Psoas muscle (tissue), 8 donors: ENCODE measurements around the gene NDUFS8. TPM values are rescaled to one million over a fixed set of nuclear protein-coding genes. Genes with fewer than 3 reads are reported as not detected.

ENCODE experiments used
- ATAC-seq, 4 donors: fragments of 200-7000 bp; cut with Tn5 transposase; one replicate each; pipeline ENCODE4 v1.9.1; 2020; ENCODE audit warnings: moderate library complexity in 3 of 4, mild to moderate bottlenecking in 2 of 4
- DNase-seq, 2 donors: peaks; one replicate each; pipeline ENCODE4 v3.0.0-alpha.2; 2020
- H3K27ac ChIP-seq: fragments of 200-600 bp; one replicate; pipeline ENCODE4 v1.8.0; 2022
- H3K27me3 ChIP-seq, 3 donors: fragments of 200-600 bp in 1 of 3; one replicate each; pipeline versions ENCODE4 v1.6.1 to v1.8.0; 2013 to 2022; ENCODE audit warnings: low read length in 2 of 3, mild to moderate bottlenecking in 2 of 3, moderate library complexity in 1 of 3; ENCODE audit not compliant: insufficient read depth in 3 of 3
- H3K36me3 ChIP-seq, 2 donors: fragments of 200-600 bp in 1 of 2; one replicate each; pipeline versions ENCODE4 v1.6.1 to v1.8.0; 2013 to 2022; ENCODE audit warnings: low read depth in 1 of 2, mild to moderate bottlenecking in 1 of 2, moderate library complexity in 1 of 2; ENCODE audit not compliant: insufficient read depth in 1 of 2
- H3K4me1 ChIP-seq: fragments of 200-600 bp; one replicate; pipeline ENCODE4 v1.8.0; 2022
- H3K4me3 ChIP-seq: fragments of 200-600 bp; one replicate; pipeline ENCODE4 v1.8.0; 2022; ENCODE audit warnings: mild to moderate bottlenecking
- H3K9me3 ChIP-seq: fragments of 200-600 bp; one replicate; pipeline ENCODE4 v1.8.0; 2022
- CTCF ChIP-seq: fragments of 200-600 bp; IDR thresholded peaks from one replicate; pipeline ENCODE4 v1.8.0; 2022; ENCODE audit warnings: antibody characterized with exemption
- WGBS, 3 donors: extraction: QIAGEN DNeasy Blood & Tissue Kit; methylation state at CpG; one replicate each; pipeline versions ENCODE4 v1.1.6 to v1.1.7; 2013; 5-methylcytosine and 5-hydroxymethylcytosine counted together
- intact Hi-C, 2 donors: fragments of 100-400 bp; cut with DNase I; formaldehyde crosslinking; loops; one replicate each; pipeline versions ENCODE4 v1.11.0 to v1.14.2; 2022
- polyA plus RNA-seq, 3 donors: library from polyadenylated mRNA; stranded (reverse); fragments of 200-250 nt; gene quantifications; one replicate each; pipeline ENCODE4 v1.2.3, GENCODE V29; 2013
- total RNA-seq, 4 donors: library from RNA; stranded (reverse); fragmentation: NEBNext Ultra II Directional in 2 of 4; extraction: Animal tissue kit (Norgen Biotek cat#: 25700) in 2 of 4; gene quantifications; one replicate each; pipeline versions ENCODE4 v1.2.1 to v1.2.4, GENCODE V29; 2021 to 2023
- donor health status: healthy with polysubstance abuse.
- donor health status: DM: no; HTN: no; CAD: no; lungs with moderate emphysema.
- donor health status: Bipolar disorder and iron deficiency.
- donor health status: healthy.
- donor health status: DM: yes; HTN: yes; CAD: no.
- donor health status: DM: no; HTN: no; CAD: no.
- donor health status: DM: no; HTN: no; CAD: no.
- donor health status: DM: yes; HTN: yes; CAD: no.

The NDUFS8 gene
- total and polyA plus RNA-seq, 7 donors = 193 to 390 (median 257) TPM

- intact Hi-C loops = no loop called here
Measured at GRCh38 chr11:68067991-68068390, 37.5 kb downstream of the NDUFS8 start.

GRCh38 chr11:68071281-68072048, 41.0 kb downstream of the NDUFS8 start:
- no peak for TF ChIP-seq CTCF
- intact Hi-C loops = no loop called here
- Histone ChIP-seq H3K27ac (no peak overlapping the region), H3K4me1 (no peaks in the 10 kb centered on the region), H3K9me3 (no peaks in the 10 kb centered on the region), H3K27me3 (no peaks in the 10 kb centered on the region), H3K4me3 (no peak overlapping the region), H3K36me3 (peaks cover 9 to 87% of the 10 kb centered on the region in 2 donors)
- ATAC-seq (no peak), DNase-seq (no peak)
- WGBS, 3 donors = 76 to 83% (median 77%) methylated on average over 3 of the region's 3 CpGs

More at GRCh38 chr11:68067991-68068390, 37.5 kb downstream of the NDUFS8 start:
- no peak for TF ChIP-seq CTCF
- WGBS, 3 donors = 94 to 97% (median 94%) methylated on average over 5 of the region's 5 CpGs
- Histone ChIP-seq H3K27me3 (no peaks in the 10 kb centered on the region), H3K4me3 (no peak overlapping the region), H3K9me3 (no peaks in the 10 kb centered on the region), H3K36me3 (peaks cover 9 to 99% of the 10 kb centered on the region in 2 donors), H3K27ac (no peak overlapping the region), H3K4me1 (no peaks in the 10 kb centered on the region)
- ATAC-seq = no peak
- DNase-seq = no peak

- no peaks in the 10 kb centered on the region for H3K9me3 ChIP-seq
- DNase-seq = no peak
- intact Hi-C loops = no loop called here
- peaks cover 9 to 65% of the 10 kb centered on the region in 2 donors for H3K36me3 ChIP-seq
- H3K4me3 ChIP-seq = no peak overlapping the region
- H3K27me3 ChIP-seq = no peaks in the 10 kb centered on the region
- H3K27ac ChIP-seq = no peak overlapping the region
- WGBS, 3 donors = 88 to 90% (median 89%) methylated on average over 10 of the region's 10 CpGs
- ATAC-seq = no peak
- no peak for TF ChIP-seq CTCF
- H3K4me1 ChIP-seq = no peaks in the 10 kb centered on the region
Measured at GRCh38 chr11:68074584-68075352, 44.3 kb downstream of the NDUFS8 start.

- intact Hi-C loops = no loop called here
- Histone ChIP-seq H3K4me1 (peaks cover 4% of the 10 kb centered on the region), H3K27me3 (no peaks in the 10 kb centered on the region), H3K9me3 (no peaks in the 10 kb centered on the region), H3K27ac (no peak overlapping the region), H3K4me3 (no peak overlapping the region), H3K36me3 (peaks cover 4 to 58% of the 10 kb centered on the region in 2 donors)
- 84 to 89% (median 86%) methylated on average over 11 of the region's 11 CpGs for WGBS, 3 donors
- DNase-seq = no peak
- TF ChIP-seq CTCF = no peak
- no peak for ATAC-seq
Measured at GRCh38 chr11:68076371-68077042, 46.0 kb downstream of the NDUFS8 start.
